Mesenchymal stem cell (in vitro differentiated cells and primary cell): Measurements from ENCODE around the gene COL8A1.

Source experiments
- DNase-seq: peaks from one replicate; pipeline ENCODE4 v3.0.0-alpha.2; 2013
- H2AFZ ChIP-seq: one replicate; pipeline ENCODE4 v1.6.1; 2013; ENCODE audit warnings: low read depth, mild to moderate bottlenecking, control low read depth, inconsistent platforms, low read length, moderate library complexity
- H2AK5ac ChIP-seq: 2 replicates; pipeline ENCODE4 v1.6.1; 2013; ENCODE audit warnings: low read length, moderate library complexity, mild to moderate bottlenecking, inconsistent platforms; ENCODE audit not compliant: severe bottlenecking
- H2BK120ac ChIP-seq: one replicate; pipeline ENCODE4 v1.6.1; 2013; ENCODE audit warnings: low read depth, mild to moderate bottlenecking, inconsistent platforms, low read length, moderate library complexity
- H2BK12ac ChIP-seq, 2 experiments: one replicate each; pipeline ENCODE4 v1.6.1; 2013; ENCODE audit warnings: inconsistent platforms in 2 of 2, low read length in 2 of 2, mild to moderate bottlenecking in 2 of 2, moderate library complexity in 2 of 2, control low read depth in 1 of 2
- H2BK15ac ChIP-seq: one replicate; pipeline ENCODE4 v1.6.1; 2013; ENCODE audit warnings: mild to moderate bottlenecking, low read depth, inconsistent platforms; ENCODE audit not compliant: poor library complexity, severe bottlenecking
- H2BK5ac ChIP-seq: 2 replicates; pipeline ENCODE4 v1.6.1; 2013; ENCODE audit warnings: low read depth, mild to moderate bottlenecking, low read length, control low read depth, inconsistent platforms; ENCODE audit not compliant: poor library complexity, severe bottlenecking
- H3K14ac ChIP-seq, 2 experiments: one replicate each; pipeline ENCODE4 v1.6.1; 2013; ENCODE audit warnings: inconsistent platforms in 2 of 2, low read length in 2 of 2, control low read depth in 1 of 2, mild to moderate bottlenecking in 1 of 2, moderate library complexity in 1 of 2
- H3K18ac ChIP-seq, 2 experiments: one replicate each; pipeline ENCODE4 v1.6.1; 2013; ENCODE audit warnings: inconsistent platforms in 2 of 2, low read length in 2 of 2, control low read depth in 1 of 2, low read depth in 1 of 2, mild to moderate bottlenecking in 1 of 2
- H3K23ac ChIP-seq, 2 experiments: one replicate each; pipeline ENCODE4 v1.6.1; 2013; ENCODE audit warnings: inconsistent platforms in 2 of 2, low read length in 2 of 2, mild to moderate bottlenecking in 2 of 2, moderate library complexity in 2 of 2, control low read depth in 1 of 2
- H3K27ac ChIP-seq: 2 replicates; pipeline ENCODE4 v1.5.1; 2013; ENCODE audit warnings: mild to moderate bottlenecking, moderate library complexity, low read length, control low read depth, inconsistent platforms; ENCODE audit not compliant: poor library complexity, severe bottlenecking
- H3K27me3 ChIP-seq, 2 experiments: 2 replicates each; pipeline versions ENCODE4 v1.6.1 to v1.7.0; 2013; ENCODE audit warnings: low read length in 2 of 2, mild to moderate bottlenecking in 2 of 2, moderate library complexity in 2 of 2, control low read depth in 1 of 2, inconsistent platforms in 1 of 2; ENCODE audit not compliant: control insufficient read depth in 1 of 2, insufficient read depth in 1 of 2
- H3K36me3 ChIP-seq, 2 experiments: 2 replicates each; pipeline versions ENCODE4 v1.6.1 to v1.7.0; 2013; ENCODE audit warnings: low read length in 2 of 2, control low read depth in 1 of 2, inconsistent platforms in 1 of 2, low read depth in 1 of 2, mild to moderate bottlenecking in 1 of 2; ENCODE audit not compliant: insufficient read depth in 2 of 2, control insufficient read depth in 1 of 2
- H3K4ac ChIP-seq, 2 experiments: one replicate each; pipeline ENCODE4 v1.6.1; 2013; ENCODE audit warnings: inconsistent platforms in 2 of 2, low read length in 2 of 2, mild to moderate bottlenecking in 2 of 2, moderate library complexity in 2 of 2, control low read depth in 1 of 2, low read depth in 1 of 2
- H3K4me1 ChIP-seq: 2 replicates; pipeline ENCODE4 v1.6.1; 2013; ENCODE audit warnings: low read depth, low read length, control low read depth; ENCODE audit not compliant: control insufficient read depth, insufficient read depth
- H3K4me2 ChIP-seq: 2 replicates; pipeline ENCODE4 v1.6.1; 2013; ENCODE audit warnings: low read length, mild to moderate bottlenecking, inconsistent platforms; ENCODE audit not compliant: poor library complexity, severe bottlenecking
- H3K4me3 ChIP-seq, 2 experiments: 2 replicates each; pipeline versions ENCODE4 v1.5.1 to v1.7.0; 2013; ENCODE audit warnings: low read length in 2 of 2, mild to moderate bottlenecking in 2 of 2, control low read depth in 1 of 2, low read depth in 1 of 2; ENCODE audit not compliant: insufficient read depth in 1 of 2
- H3K79me1 ChIP-seq: replicated peaks from 2 replicates; pipeline ENCODE4 v1.6.1; 2013; ENCODE audit warnings: mild to moderate bottlenecking, control low read depth, low read length, inconsistent platforms; ENCODE audit not compliant: poor library complexity, severe bottlenecking
- H3K9ac ChIP-seq: 2 replicates; pipeline ENCODE4 v1.7.0; 2013; ENCODE audit warnings: mild to moderate bottlenecking, low read length, moderate library complexity
- H3K9me3 ChIP-seq: 2 replicates; pipeline ENCODE4 v1.7.0; 2013; ENCODE audit warnings: mild to moderate bottlenecking, low read length; ENCODE audit not compliant: control insufficient read depth
- H4K8ac ChIP-seq: one replicate; pipeline ENCODE4 v1.6.1; 2013; ENCODE audit warnings: inconsistent platforms, mild to moderate bottlenecking, low read length, moderate library complexity
- H4K91ac ChIP-seq: one replicate; pipeline ENCODE4 v1.6.1; 2013; ENCODE audit warnings: mild to moderate bottlenecking, low read length, inconsistent platforms
- WGBS: methylation state at CpG from one replicate; pipeline ENCODE4 v1.1.7; 2013; ENCODE audit warnings: mixed read lengths; 5-methylcytosine and 5-hydroxymethylcytosine counted together

The COL8A1 gene

DNA sequence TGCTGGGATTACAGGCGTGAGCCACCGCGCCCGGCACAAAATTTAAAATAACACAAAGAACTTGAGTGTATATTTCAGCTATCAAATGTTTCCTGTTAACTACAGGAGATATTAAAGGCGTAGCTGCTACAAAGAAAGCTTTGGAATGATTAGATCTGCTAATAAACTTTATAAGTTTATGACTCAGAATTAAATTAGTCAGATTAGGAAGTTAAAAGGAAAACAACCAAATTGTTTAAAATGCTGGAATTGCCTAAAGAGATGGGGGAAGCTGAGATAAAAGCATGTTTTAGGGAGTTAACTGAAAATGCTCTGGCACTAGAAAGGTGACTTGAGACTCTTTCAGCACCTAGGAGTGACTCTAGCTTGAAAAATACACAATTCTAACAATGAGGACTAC is 58.9 kb downstream of the COL8A1 start:
- no peak for DNase-seq
- H2BK15ac ChIP-seq = no peak overlapping the region
- no peak overlapping the region for H2BK5ac ChIP-seq
- H2BK120ac ChIP-seq = no peak overlapping the region
- no peak overlapping the region for H3K9ac ChIP-seq
- WGBS = 100% methylated on average over 1 of the region's 5 CpGs
- H2AK5ac ChIP-seq = no peak overlapping the region
- H3K36me3 ChIP-seq = peaks cover 0 to 12% of the 10 kb centered on the region in 2 experiments
- H3K4me3 ChIP-seq = no peak overlapping the region
- peaks cover 5% of the 10 kb centered on the region for H3K4me1 ChIP-seq
- no peak overlapping the region for H3K4me2 ChIP-seq
- no peak overlapping the region for H3K14ac ChIP-seq
- H3K23ac ChIP-seq = no peak overlapping the region
- H3K4ac ChIP-seq = no peak overlapping the region
- H3K27ac ChIP-seq = no peak overlapping the region
- no peaks in the 10 kb centered on the region for H3K79me1 ChIP-seq
- H3K9me3 ChIP-seq = no peaks in the 10 kb centered on the region
- no peak overlapping the region for H4K8ac ChIP-seq
- no peak overlapping the region for H3K18ac ChIP-seq
- no peak overlapping the region for H2AFZ ChIP-seq
- no peaks in the 10 kb centered on the region for H3K27me3 ChIP-seq
- no peak overlapping the region for H2BK12ac ChIP-seq
- H4K91ac ChIP-seq = no peak overlapping the region

DNA sequence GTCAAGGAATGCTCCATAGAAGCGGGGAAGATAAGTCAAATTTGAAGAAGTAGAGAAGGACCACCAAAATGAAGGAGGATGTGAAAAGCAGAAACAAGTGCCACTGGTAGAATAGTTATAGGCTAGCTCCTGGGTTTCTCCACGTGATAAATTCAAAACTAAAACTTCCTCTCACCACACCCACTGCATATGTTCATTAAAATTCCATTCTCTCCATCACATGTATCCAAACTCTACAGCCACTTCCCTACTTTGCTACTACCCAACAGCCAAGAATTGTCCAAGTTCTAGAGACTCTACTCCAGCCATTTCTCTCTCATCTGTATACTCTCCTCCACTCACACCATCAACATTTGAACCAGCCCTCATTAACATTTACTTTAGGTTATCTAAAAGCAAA is 60.5 kb downstream of the COL8A1 start:
- Histone ChIP-seq H3K4me3 (no peak overlapping the region), H2BK12ac (no peak overlapping the region), H3K79me1 (no peaks in the 10 kb centered on the region), H3K4me2 (no peak overlapping the region), H4K91ac (no peak overlapping the region), H4K8ac (no peak overlapping the region), H3K9me3 (no peaks in the 10 kb centered on the region), H3K14ac (no peak overlapping the region), H2BK120ac (no peak overlapping the region), H3K18ac (no peak overlapping the region), H3K27me3 (no peaks in the 10 kb centered on the region), H3K27ac (peak overlapping the region; percentile 41), H2AK5ac (no peak overlapping the region), H3K36me3 (peaks cover 0 to 7% of the 10 kb centered on the region in 2 experiments), H3K4me1 (peaks cover 6% of the 10 kb centered on the region), H2BK15ac (no peak overlapping the region), H2AFZ (no peak overlapping the region), H2BK5ac (no peak overlapping the region), H3K23ac (no peak overlapping the region), H3K9ac (no peak overlapping the region), H3K4ac (no peak overlapping the region)
- no peak for DNase-seq
- 98% methylated on average over 2 of the region's 2 CpGs for WGBS

DNA sequence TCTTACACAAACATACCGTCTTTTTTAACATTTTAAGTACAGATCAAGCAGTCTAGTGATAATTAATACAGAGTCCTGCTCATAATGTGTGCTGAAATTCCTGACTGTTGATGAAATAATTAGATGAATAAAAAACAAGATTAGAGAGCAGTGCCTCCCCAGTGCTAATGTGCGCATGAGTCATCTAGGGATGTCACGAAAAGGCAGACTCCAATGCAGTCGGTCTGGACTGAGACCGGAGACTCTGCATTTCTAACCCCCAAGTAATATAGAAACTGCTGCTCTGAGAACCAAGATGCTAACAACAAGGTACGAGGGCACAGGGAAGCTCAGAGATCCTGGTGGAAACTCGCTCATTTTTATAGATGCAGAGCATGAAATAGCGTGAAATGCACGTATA is 61.4 kb downstream of the COL8A1 start:
- no peak overlapping the region for H3K4me3 ChIP-seq
- peaks cover 6% of the 10 kb centered on the region for H3K4me1 ChIP-seq
- no peaks in the 10 kb centered on the region for H3K27me3 ChIP-seq
- H3K9me3 ChIP-seq = no peaks in the 10 kb centered on the region
- no peak overlapping the region for H3K4me2 ChIP-seq
- no peak overlapping the region for H2BK15ac ChIP-seq
- H2BK5ac ChIP-seq = no peak overlapping the region
- H3K9ac ChIP-seq = no peak overlapping the region
- no peak overlapping the region for H4K8ac ChIP-seq
- no peak overlapping the region for H2BK120ac ChIP-seq
- no peak overlapping the region for H4K91ac ChIP-seq
- no peak overlapping the region for H2AFZ ChIP-seq
- no peak overlapping the region for H3K18ac ChIP-seq
- peak overlapping the region; percentile 4 for H2AK5ac ChIP-seq
- no peak overlapping the region for H3K4ac ChIP-seq
- peak; percentile 84 for DNase-seq
- 75% methylated on average over 8 of the region's 9 CpGs for WGBS
- peaks cover 2% of the 10 kb centered on the region for H3K79me1 ChIP-seq
- H3K14ac ChIP-seq = no peak overlapping the region
- H3K23ac ChIP-seq = no peak overlapping the region
- peaks cover 0 to 7% of the 10 kb centered on the region in 2 experiments for H3K36me3 ChIP-seq
- H3K27ac ChIP-seq = peak overlapping the region; percentile 64
- H2BK12ac ChIP-seq = no peak overlapping the region

DNA sequence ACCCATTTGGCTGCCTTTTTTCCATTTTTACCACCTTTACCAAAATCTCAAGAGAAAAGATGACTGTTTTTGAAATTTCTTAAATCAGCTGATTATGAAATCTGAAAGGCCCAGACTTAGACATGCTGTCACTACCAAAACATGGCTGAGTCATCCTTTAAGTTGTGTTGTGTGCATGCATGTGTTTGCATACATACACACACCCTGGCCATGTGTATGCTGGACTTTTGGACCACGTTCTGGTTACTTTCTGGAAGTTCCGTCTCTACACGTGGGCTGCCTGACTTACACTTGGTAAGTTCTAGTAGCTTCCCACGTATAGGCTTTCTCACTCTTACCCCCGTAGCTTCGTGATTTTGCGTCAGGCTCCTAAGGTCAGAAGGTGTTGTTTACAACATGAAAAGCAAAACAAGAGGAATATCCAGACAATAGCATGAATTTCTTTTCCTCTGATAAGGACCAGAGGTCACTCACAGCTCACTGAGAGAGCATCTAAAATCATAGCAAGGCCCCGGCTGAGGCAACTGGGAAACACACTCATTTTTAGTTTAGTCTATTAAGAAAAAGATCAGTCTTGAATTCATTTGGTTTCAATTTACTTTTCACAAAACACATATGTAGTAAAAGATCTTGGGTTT is 62.4 kb downstream of the COL8A1 start:
- H2BK15ac ChIP-seq = no peak overlapping the region
- DNase-seq = peak; percentile 78
- H2AK5ac ChIP-seq = peak overlapping the region; percentile 76
- H3K4ac ChIP-seq = no peak overlapping the region
- H3K23ac ChIP-seq = no peak overlapping the region
- no peak overlapping the region for H2BK12ac ChIP-seq
- H3K36me3 ChIP-seq = peaks cover 0 to 7% of the 10 kb centered on the region in 2 experiments
- no peak overlapping the region for H4K91ac ChIP-seq
- peaks cover 6% of the 10 kb centered on the region for H3K4me1 ChIP-seq
- H3K4me2 ChIP-seq = no peak overlapping the region
- H3K18ac ChIP-seq = no peak overlapping the region
- H2BK120ac ChIP-seq = no peak overlapping the region
- H3K79me1 ChIP-seq = peaks cover 2% of the 10 kb centered on the region
- no peak overlapping the region for H3K14ac ChIP-seq
- no peaks in the 10 kb centered on the region for H3K27me3 ChIP-seq
- peak overlapping the region; percentile 64 for H3K27ac ChIP-seq
- no peak overlapping the region for H4K8ac ChIP-seq
- H2BK5ac ChIP-seq = no peak overlapping the region
- WGBS = 92% methylated on average over 7 of the region's 8 CpGs
- H2AFZ ChIP-seq = no peak overlapping the region
- no peak overlapping the region for H3K4me3 ChIP-seq
- no peaks in the 10 kb centered on the region for H3K9me3 ChIP-seq
- H3K9ac ChIP-seq = peak overlapping the region; percentile 19
